Right lung (tissue), 5 donors: ENCODE data around the gene MPV17. TPM values are rescaled to one million over a fixed set of nuclear protein-coding genes. Genes with fewer than 3 reads are reported as not detected.
"Not testable (repeated sequence)": the region's sequence is repeated elsewhere in the genome, so short reads cannot be mapped to it uniquely, and the experiment has no call there.

Source experiments
- DNase-seq, 2 donors: peaks; one replicate each; pipeline ENCODE4 v3.0.0-alpha.2; 2013
- polyA plus RNA-seq, 5 donors: library from polyadenylated mRNA; unstranded; fragments of 120-200 nt; gene quantifications; one replicate each; pipeline versions ENCODE4 v1.2.1 to v1.2.3, GENCODE V29; 2013; ENCODE audit warnings: inconsistent platforms in 1 of 5, low replicate concordance in 1 of 5; ENCODE audit not compliant: insufficient read length in 5 of 5, insufficient read depth in 1 of 5

The MPV17 gene
- polyA plus RNA-seq, 5 donors, result 80.7 to 114 (median 92.8) TPM

DNA sequence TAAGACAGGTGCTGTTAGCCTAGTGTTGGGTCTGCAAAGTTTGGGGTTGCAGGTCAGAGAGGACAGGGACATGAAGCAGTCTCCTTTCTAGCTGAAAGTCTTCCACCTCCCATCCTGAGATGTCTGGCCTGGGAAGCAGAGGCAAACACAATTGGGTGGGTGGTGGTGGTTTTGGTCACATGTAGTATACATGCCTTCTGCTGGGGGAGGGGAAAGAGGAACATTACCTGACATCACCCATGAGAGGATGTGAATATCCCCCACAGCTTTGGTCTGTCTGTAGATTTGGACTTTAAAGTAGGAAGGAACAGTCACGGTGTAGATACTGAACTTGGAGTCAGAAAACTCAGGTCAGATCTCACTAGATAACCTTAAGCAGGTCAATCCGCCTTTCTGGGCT, 52.2 kb downstream of the MPV17 start:
- no peak for DNase-seq

DNA sequence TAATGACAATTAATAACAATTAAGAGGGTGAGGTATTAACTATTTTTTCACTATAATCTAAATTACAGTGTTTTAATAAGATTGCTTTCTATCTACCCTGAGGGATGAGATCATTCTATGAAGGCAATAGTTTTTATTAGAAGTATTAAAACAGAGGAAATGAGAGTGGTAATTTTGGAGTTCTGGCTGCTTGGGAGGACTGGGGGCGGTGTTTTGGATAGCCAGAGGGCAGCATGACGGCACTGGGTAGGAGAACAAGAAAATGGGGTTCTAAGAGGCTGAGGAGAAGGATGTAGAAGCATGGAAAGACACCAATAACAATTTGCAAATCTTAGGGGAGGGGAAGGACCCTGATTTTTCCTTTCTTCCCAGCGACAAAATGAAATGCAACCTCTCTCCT, 52.8 kb downstream of the MPV17 start:
- no peak for DNase-seq

DNA sequence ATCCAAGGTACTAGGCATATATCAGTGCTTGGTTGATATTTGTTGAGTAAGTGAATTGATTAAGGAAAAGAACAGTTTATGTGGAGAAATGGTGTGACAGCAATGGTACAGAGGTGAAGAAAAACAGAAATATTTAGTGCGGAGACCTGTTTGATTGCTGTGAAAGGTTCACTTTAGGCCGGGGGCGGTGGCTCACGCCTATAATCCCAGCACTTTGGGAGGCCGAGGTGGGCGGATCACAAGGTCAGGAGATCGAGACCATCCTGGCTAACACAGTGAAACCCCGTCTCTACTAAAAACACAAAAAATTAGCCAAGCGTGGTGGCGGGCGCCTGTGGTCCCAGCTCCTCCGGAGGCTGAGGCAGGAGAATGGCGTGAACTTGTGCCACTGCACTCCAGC, 54.6 kb downstream of the MPV17 start:
- DNase-seq, result not testable (repeated sequence)

DNA sequence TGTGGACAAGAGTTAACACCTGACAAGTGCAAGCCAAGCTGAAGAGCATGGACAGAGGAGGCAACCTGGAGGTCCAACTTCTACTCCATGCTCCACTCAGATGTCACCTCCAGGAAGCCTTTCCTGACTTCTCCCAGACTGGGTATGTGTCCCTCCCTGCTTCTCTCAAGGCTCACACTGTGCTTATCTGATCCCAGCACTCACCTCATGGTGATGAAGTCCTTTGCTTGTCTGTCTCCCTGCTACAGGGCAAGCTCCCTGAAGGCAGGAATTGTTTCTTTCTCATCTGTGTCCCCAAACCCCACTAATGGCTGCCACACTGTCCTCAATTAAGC, 57.4 kb downstream of the MPV17 start:
- no peak for DNase-seq

DNA sequence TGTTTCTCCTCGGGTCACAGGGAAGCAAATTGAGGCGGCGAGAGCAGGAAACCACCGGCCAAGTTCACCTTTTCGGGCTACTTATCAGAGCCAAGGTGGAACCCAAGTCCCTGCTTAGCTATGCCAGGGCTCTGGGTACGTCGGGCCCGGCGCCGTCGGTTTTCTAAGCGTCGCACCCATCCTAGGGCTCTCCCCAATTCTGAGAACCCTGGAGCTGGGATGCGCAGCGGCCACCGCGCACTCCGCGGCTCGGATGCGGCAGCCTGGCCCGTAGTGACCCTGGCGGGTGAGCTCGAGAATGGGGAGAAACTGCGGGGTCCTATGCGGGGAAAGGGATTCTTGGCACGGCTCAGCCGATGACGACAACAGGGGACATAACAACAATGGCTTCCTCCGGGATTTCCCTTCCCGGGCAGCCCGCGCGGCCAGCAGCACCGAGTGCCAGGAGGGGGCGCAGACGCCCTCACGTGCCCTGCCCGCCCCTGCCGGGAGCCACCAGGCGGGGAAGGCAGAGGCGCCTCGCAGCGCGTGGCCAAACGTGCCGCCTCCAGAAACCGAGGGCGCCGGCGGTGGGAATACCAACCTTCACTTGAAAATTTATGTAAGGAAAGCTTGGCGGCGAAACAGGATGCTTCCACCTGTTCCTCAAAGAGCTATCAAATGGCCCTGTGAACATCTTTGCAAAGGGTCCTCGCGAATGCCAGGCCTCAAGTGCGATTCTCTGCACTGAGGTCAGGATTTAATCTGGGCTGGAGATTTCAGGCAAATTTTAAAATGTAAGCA, 58.0 kb downstream of the MPV17 start:
- DNase-seq, result peak; percentile 48 to 49

DNA sequence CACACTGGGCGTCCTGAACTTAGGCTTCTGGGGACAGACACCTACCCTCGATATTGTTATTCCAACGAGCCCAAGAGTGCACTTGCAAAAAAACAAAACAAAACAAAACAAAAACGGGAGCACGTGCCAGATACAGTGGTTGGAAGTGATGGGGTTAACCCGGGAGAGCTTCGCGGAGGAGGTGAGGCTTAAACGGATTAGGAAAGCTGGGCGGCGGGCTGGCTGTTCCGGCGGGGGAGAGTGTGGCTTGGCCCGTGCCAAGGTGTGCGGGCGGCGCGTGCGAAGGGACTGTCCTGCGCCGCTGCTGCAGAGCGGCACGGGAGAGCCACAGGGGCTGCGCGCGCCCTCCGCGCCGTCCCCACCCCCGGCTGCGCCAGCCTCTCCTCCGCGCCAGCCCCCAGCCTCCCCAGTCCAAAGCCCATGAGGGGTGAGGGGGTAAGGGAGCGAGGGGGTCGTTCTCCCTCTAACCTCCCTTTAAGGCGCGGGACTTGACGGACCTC, 58.6 kb downstream of the MPV17 start:
- DNase-seq, result no peak

DNA sequence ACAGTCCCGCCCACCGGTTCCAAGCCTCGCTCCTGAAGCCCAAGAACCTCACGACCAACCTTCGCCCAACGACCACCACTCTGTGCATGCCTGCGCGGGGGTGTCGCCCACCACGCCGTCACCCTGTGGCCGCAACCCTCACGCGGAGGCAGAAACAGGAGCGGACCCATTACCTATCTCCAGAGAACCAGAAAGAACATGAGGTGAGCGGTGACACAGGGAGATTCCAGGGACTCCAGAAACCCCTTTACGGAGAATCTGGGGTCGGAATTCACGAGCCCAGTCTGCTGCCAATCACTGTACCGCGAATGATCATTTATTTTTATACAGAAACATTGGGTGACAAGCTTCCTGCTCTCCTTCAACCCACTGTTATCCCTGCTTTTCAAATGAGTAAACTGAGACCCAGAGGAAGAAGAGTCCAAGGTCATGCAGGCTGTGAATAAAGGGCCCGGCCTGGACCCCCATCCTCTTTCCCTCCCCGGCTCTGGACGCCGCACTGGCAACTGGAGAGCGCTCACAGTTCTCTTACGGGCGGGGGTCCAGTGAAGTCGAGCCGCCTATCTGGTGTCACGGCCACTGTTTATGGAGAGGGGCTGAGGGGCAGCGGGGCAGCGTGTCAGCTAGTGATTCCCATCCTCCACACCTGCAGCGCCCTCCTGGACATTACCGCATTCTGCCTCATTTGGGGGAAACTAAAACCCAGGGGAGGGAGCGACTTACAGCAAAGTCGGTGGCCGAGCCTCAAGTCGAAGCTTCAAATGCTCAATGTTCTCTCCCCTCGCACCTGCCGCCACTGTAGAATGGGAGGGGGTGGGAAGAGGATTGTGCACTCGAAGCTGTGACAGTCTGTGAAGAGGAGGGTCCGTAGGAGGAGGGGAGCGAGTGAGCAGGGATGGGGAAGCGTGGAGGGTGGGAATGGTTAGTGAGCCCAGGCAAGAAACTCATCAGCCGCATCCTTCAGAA, 59.3 kb downstream of the MPV17 start:
- no peak for DNase-seq

DNA sequence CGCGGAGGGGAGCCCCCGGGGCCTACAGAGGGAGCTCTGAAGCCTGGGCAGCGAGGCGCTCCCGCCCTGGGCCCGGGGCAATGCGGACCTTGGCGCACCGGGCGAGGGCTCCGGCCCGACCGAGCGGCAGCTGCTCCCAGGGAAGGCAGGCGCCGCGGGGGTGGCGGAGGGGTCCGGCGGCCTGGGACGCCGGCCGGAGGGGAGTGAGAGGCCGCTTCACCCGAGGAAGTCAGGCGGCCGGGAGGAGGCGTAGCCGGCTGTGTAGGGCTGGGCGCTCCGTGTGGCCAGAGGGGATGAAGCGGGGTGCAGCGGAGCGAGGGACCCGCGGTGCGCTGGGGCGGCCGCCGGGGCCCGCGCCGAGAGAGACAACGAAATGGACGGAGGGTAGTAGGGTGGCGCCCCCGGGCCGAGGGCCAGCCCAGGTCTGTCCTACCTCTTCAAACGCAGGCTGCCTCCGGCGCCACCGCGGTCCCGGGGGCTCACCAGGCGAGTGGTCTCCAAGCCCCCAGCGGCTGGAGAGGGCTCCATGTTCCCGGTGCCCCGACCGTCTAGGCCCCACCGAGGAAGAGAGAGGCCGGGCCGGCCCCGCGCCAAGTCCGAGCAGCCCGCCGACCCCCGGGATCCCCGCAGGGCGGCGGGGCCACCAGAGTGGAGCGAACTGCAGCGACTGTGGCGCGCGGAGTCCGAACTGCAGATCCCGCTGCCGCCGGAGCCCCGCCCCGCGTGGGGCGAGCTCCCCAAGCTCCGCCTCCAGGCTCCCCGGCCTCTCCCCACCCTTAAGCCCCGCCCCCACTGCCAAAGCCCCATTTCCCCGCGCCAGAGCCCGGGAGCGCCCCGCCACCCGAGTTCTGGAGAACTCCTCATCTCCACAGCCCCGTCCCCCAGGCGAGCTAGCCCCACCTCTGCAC, 60.3 kb downstream of the MPV17 start, which contains the start of gene SLC30A3:
TSS of gene SLC30A3 (minus strand) at position 669 of the 908 bp plus-strand sequence. CDS start at position 528, 141 bp downstream.
- peak in 1 of 2 donors; percentile 23 for DNase-seq

DNA sequence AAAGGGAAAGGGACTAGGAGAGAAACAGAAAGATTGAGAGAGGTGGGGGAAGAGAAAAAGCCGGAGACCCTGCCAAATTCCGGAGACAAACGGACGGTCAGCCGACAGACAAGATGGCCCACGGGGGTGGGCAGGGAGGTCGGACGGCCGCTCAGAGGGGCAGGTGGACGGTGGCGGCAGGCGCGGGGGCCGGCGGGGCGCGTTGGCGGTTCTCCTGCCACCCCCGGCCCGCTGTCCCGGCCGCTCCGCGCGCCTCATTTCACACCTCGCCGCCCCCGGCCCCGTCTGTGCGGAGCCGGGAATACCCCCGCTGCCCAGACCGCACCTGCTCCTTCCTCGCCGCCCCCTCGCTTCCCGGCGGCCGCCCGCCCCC, 61.0 kb downstream of the MPV17 start:
- no peak for DNase-seq

DNA sequence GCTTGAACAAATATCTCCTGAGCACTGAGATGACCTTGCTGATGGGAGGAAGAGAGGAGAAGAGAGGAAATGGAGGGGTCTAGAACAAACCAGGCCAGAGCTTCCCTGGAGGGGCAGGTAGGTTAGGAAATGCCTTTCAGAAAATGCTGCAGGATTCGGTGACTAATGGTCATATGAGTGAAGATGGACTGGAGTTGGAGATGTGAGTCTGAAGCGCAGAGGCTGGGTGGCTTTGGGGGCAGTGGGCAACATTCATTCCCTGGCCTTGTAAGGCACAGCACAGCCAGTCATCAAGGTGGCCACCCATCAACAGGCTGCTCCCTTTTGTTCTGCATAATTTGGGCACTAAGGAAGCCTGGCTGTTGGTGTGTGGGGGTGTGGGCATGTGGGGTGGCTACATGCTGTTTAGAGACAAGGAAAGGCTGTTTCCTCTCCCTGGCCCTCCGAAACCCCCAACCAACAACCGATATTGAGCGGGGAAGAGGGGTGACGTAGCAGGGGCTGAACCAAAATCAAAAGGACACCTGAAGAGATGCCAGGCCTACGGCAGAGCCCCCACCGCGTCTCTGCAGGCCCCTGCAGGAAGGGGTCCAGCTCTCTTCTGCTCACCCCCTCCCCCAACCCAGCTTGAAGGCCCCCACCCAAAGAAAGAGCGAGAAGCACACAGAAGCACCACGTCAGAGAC, 61.5 kb downstream of the MPV17 start:
- no peak for DNase-seq

Other genes with a start within 250 kb of the MPV17 start
- 100 to 1,000 TPM; 120 to 341 (median 140) TPM for gene EMILIN1, start 244.5 kb downstream of the MPV17 start, polyA plus RNA-seq
- gene KHK, start 236.3 kb downstream of the MPV17 start, polyA plus RNA-seq, result 1 to 10 TPM; 4.2 to 6.7 (median 4.9) TPM
- under 1 TPM; 0.28 to 0.55 (median 0.41) TPM for gene CGREF1, start 204.0 kb downstream of the MPV17 start, polyA plus RNA-seq
- gene ABHD1, start 199.3 kb downstream of the MPV17 start, polyA plus RNA-seq, result 1 to 10 TPM in 3 of 5 donors, under 1 TPM in 2; 0.61 to 2.2 (median 1.0) TPM
- 10 to 100 TPM; 32.5 to 43.8 (median 40.0) TPM for gene PREB, start 188.5 kb downstream of the MPV17 start, polyA plus RNA-seq
- gene PRR30, start 183.7 kb downstream of the MPV17 start, polyA plus RNA-seq, result not detected
- gene TCF23, start 174.1 kb downstream of the MPV17 start, polyA plus RNA-seq, result under 1 TPM; 0.06 to 0.15 (median 0.12) TPM
- gene ATRAID, start 111.1 kb downstream of the MPV17 start, polyA plus RNA-seq, result 100 to 1,000 TPM; 125 to 154 (median 136) TPM
- 10 to 100 TPM; 24.7 to 38.8 (median 28.7) TPM for gene SLC5A6, start 110.8 kb downstream of the MPV17 start, polyA plus RNA-seq
- gene CAD, start 105.7 kb downstream of the MPV17 start, polyA plus RNA-seq, result 10 to 100 TPM; 31.5 to 53.7 (median 35.7) TPM
- under 1 TPM; 0.24 to 0.61 (median 0.51) TPM for gene SLC30A3, start 60.0 kb downstream of the MPV17 start, polyA plus RNA-seq
- gene DNAJC5G, start 47.7 kb downstream of the MPV17 start, polyA plus RNA-seq, result under 1 TPM in 4 of 5 donors, not detected in 1; 0.14 to 0.53 (median 0.30) TPM
- gene TRIM54, start 40.7 kb downstream of the MPV17 start, polyA plus RNA-seq, result 1 to 10 TPM in 1 of 5 donors, under 1 TPM in 1, not detected in 3; 0.13 to 4.3 TPM
- gene UCN, start 14.7 kb downstream of the MPV17 start, polyA plus RNA-seq, result 1 to 10 TPM; 1.1 to 3.4 (median 1.9) TPM
- 10 to 100 TPM; 55.7 to 65.1 (median 61.3) TPM for gene GTF3C2, start 33.7 kb upstream of the MPV17 start, polyA plus RNA-seq
- gene EIF2B4, start 47.2 kb upstream of the MPV17 start, polyA plus RNA-seq, result 10 to 100 TPM; 50.6 to 61.7 (median 55.9) TPM
- 100 to 1,000 TPM in 2 of 5 donors, 10 to 100 TPM in 3; 83.8 to 120 (median 99.2) TPM for gene SNX17, start 47.5 kb upstream of the MPV17 start, polyA plus RNA-seq
- gene ZNF513, start 57.6 kb upstream of the MPV17 start, polyA plus RNA-seq, result 10 to 100 TPM; 12.4 to 23.3 (median 14.5) TPM
- gene PPM1G, start 86.5 kb upstream of the MPV17 start, polyA plus RNA-seq, result 10 to 100 TPM; 69.0 to 87.8 (median 82.8) TPM
- gene NRBP1, start 105.5 kb upstream of the MPV17 start, polyA plus RNA-seq, result 100 to 1,000 TPM; 125 to 139 (median 135) TPM
- gene KRTCAP3, start 119.3 kb upstream of the MPV17 start, polyA plus RNA-seq, result 10 to 100 TPM; 12.0 to 17.1 (median 12.9) TPM
- 10 to 100 TPM; 41.1 to 52.5 (median 49.4) TPM for gene IFT172, start 166.6 kb upstream of the MPV17 start, polyA plus RNA-seq
- gene FNDC4, start 172.1 kb upstream of the MPV17 start, polyA plus RNA-seq, result 10 to 100 TPM; 13.4 to 17.1 (median 14.2) TPM
- gene GCKR, start 173.7 kb upstream of the MPV17 start, polyA plus RNA-seq, result 1 to 10 TPM in 3 of 5 donors, under 1 TPM in 2; 0.55 to 2.3 (median 1.2) TPM